Measurements from ENCODE around the gene NF2.
A peak's percentile ranks its signal among the peaks of the same experiment; 100 is the strongest.

NF2 gene

DNA sequence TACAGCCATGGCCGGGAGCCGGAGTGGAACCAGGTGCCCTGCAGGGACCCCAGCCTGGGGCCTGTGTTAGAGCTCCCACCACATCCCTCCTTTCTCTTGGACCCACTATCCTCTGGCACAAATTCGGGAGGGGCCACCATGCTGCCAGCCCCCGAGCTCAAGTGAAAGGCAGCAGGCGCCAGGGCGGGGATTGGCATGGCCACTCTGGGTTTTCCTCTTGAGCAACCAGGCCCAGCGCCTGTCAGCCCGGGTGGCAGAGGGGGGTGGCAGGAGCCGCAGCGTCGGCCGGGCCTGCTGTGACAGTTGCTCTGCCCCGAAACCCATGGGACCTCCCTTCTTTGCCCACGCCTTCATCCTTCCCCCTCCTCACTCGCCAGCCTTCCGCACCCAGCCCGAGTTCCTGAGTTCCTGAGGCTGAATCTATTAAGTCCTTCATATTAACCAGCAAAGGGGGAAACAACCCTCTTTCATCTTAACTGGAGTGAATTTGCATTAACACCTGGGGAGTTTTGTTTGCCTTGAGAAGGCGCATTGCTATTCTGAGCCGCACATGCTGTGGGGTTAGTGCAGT is 99.6 kb downstream of the NF2 start:
- no peak for TF ChIP-seq ZNF70 (CRISPR knock-in tag; IDR thresholded peaks at IDR 0.05)
- TF ChIP-seq TOX (CRISPR knock-in tag; IDR thresholded peaks at IDR 0.05; ENCODE audit: borderline replicate concordance), result no peak
- TF ChIP-seq PPARA (CRISPR knock-in tag; IDR thresholded peaks at IDR 0.05; ENCODE audit: borderline replicate concordance), result no peak
- TF ChIP-seq, protein P1, sequence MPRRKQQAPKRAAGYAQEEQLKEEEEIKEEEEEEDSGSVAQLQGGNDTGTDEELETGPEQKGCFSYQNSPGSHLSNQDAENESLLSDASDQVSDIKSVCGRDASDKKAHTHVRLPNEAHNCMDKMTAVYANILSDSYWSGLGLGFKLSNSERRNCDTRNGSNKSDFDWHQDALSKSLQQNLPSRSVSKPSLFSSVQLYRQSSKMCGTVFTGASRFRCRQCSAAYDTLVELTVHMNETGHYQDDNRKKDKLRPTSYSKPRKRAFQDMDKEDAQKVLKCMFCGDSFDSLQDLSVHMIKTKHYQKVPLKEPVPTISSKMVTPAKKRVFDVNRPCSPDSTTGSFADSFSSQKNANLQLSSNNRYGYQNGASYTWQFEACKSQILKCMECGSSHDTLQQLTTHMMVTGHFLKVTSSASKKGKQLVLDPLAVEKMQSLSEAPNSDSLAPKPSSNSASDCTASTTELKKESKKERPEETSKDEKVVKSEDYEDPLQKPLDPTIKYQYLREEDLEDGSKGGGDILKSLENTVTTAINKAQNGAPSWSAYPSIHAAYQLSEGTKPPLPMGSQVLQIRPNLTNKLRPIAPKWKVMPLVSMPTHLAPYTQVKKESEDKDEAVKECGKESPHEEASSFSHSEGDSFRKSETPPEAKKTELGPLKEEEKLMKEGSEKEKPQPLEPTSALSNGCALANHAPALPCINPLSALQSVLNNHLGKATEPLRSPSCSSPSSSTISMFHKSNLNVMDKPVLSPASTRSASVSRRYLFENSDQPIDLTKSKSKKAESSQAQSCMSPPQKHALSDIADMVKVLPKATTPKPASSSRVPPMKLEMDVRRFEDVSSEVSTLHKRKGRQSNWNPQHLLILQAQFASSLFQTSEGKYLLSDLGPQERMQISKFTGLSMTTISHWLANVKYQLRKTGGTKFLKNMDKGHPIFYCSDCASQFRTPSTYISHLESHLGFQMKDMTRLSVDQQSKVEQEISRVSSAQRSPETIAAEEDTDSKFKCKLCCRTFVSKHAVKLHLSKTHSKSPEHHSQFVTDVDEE (CRISPR knock-in tag; IDR thresholded peaks at IDR 0.05), result no peak
- no peak for TF ChIP-seq ESRRG (CRISPR knock-in tag; IDR thresholded peaks at IDR 0.05)
- ATAC-seq, result no peak

DNA sequence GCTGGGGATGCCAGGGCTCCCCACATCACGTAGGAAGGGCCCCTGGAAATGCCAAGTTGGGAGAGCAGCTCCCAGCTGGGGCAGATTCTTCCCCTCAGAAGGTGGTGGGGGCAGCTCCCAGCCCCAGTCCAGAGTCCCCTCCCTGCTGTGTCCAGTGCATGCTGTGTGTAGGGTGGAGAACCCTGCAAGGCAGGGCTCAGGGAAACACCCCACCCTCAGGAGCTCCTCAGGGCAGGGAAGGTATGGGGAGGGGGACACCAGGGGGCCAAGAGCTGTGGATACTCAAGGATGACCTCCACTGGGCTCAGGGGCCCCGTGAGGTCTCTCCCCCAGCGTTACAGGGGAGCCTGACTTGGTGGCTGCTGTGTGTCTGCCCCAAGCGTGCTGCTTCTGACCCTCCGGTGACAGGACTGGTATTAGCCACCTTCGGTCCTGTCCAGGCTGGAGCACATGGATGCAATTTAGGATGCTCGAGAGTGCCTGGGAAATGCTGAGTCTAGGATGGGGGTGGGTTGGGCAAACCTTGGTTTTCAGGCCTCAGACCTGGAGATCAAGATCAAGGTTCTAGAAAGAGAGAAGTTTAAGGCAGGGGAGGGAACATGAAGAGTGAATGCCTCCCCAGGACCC is 100.2 kb downstream of the NF2 start:
- no peak for ATAC-seq
- TF ChIP-seq ZNF565 (CRISPR knock-in tag; conservative IDR thresholded peaks at IDR 0.05; ENCODE audit: low read depth), result no peak
- no peak for TF ChIP-seq CSDC2 (CRISPR knock-in tag; IDR thresholded peaks at IDR 0.05)
- TF ChIP-seq ZFP3 (CRISPR knock-in tag; IDR thresholded peaks at IDR 0.05), result no peak
- TF ChIP-seq PPARA (CRISPR knock-in tag; IDR thresholded peaks at IDR 0.05; ENCODE audit: borderline replicate concordance), result no peak
- no peak for TF ChIP-seq ZC3H10 (CRISPR knock-in tag; IDR thresholded peaks at IDR 0.05)
- no peak for TF ChIP-seq ZNF8 (CRISPR knock-in tag; IDR thresholded peaks at IDR 0.05)

- TF ChIP-seq, protein P1 (CRISPR knock-in tag; IDR thresholded peaks at IDR 0.05), result 0 out of 2 replicates have a peak, but pooled peaks have one; percentile 38
- TF ChIP-seq GLIS3 (CRISPR knock-in tag; IDR thresholded peaks at IDR 0.05) (no peak), ARNTL (CRISPR knock-in tag; IDR thresholded peaks at IDR 0.05; ENCODE audit: borderline replicate concordance, low read depth) (no peak), OSR1 (CRISPR knock-in tag; IDR thresholded peaks at IDR 0.05) (no peak), ISL1 (CRISPR knock-in tag; IDR thresholded peaks at IDR 0.05) (no peak), PATZ1 (CRISPR knock-in tag; IDR thresholded peaks at IDR 0.05; ENCODE audit: borderline replicate concordance) (no peak; the same call in 1 of the 2 replicates), BACH2 (CRISPR knock-in tag; IDR thresholded peaks at IDR 0.05; ENCODE audit: borderline replicate concordance) (no peak)
These were observed 101.3 kb downstream of the NF2 start for GRCh38 chr22:29704528-29705285.

DNA sequence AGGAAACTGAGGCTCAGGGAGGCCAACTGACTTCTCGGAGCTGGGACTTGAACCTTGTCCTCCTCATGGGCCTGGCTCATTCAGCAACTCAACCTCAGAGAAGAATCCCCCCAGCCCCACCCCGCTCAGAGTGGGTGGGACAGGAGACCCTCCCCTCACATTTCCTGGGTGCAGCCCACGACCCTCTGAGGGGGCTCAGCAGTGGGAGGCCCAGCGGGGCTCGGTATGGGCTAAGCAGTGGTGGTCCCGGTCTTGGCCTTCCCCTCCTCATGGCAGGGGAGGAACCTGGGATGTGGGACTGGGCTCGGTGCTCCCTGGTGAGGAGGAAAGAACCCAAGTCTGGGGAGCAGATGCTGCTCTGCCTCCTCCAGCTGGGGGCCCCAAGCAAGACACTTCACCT is 102.2 kb downstream of the NF2 start:
- no peak for ATAC-seq
- TF ChIP-seq ESRRG (CRISPR knock-in tag; IDR thresholded peaks at IDR 0.05) (no peak), GLIS3 (CRISPR knock-in tag; IDR thresholded peaks at IDR 0.05) (no peak), ZFP30 (CRISPR knock-in tag; IDR thresholded peaks at IDR 0.05) (no peak), RARB (CRISPR knock-in tag; IDR thresholded peaks at IDR 0.05) (no peak), ZC3H10 (CRISPR knock-in tag; IDR thresholded peaks at IDR 0.05) (no peak), OSR1 (CRISPR knock-in tag; IDR thresholded peaks at IDR 0.05) (no peak), SNAI2 (CRISPR knock-in tag; IDR thresholded peaks at IDR 0.05) (no peak), CSDC2 (CRISPR knock-in tag; IDR thresholded peaks at IDR 0.05) (no peak), ISL1 (CRISPR knock-in tag; IDR thresholded peaks at IDR 0.05) (no peak), BACH2 (CRISPR knock-in tag; IDR thresholded peaks at IDR 0.05; ENCODE audit: borderline replicate concordance) (no peak), ARNTL (CRISPR knock-in tag; IDR thresholded peaks at IDR 0.05; ENCODE audit: borderline replicate concordance, low read depth) (no peak)
- TF ChIP-seq, protein P1 (CRISPR knock-in tag; IDR thresholded peaks at IDR 0.05), result no peak
- TF ChIP-seq, protein P2, sequence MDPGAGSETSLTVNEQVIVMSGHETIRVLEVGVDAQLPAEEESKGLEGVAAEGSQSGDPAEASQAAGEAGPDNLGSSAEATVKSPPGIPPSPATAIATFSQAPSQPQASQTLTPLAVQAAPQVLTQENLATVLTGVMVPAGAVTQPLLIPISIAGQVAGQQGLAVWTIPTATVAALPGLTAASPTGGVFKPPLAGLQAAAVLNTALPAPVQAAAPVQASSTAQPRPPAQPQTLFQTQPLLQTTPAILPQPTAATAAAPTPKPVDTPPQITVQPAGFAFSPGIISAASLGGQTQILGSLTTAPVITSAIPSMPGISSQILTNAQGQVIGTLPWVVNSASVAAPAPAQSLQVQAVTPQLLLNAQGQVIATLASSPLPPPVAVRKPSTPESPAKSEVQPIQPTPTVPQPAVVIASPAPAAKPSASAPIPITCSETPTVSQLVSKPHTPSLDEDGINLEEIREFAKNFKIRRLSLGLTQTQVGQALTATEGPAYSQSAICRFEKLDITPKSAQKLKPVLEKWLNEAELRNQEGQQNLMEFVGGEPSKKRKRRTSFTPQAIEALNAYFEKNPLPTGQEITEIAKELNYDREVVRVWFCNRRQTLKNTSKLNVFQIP (CRISPR knock-in tag; IDR thresholded peaks at IDR 0.05; ENCODE audit: borderline replicate concordance, low read depth), result no peak

More at GRCh38 chr22:29704528-29705285, 101.3 kb downstream of the NF2 start:
- ATAC-seq, result peak; percentile 66

Measured in SK-N-SH treated with all-trans-retinoic acid at 6 μM for 48 hours (cell line).